ENCODE measurements around the gene CDRT4.

CDRT4 gene

GRCh38 chr17:15411384-15412198 lies 55.8 kb downstream of the CDRT4 start:
- TF ChIP-seq GATA3 (IDR thresholded peaks at IDR 0.05; ENCODE audit: low read depth, low read length) (no peak), GATA2 (IDR thresholded peaks at IDR 0.05; ENCODE audit: low read depth, low read length) (no peak)

- TF ChIP-seq GATA2 (IDR thresholded peaks at IDR 0.05; ENCODE audit: low read depth, low read length) (no peak), GATA3 (IDR thresholded peaks at IDR 0.05; ENCODE audit: low read depth, low read length) (no peak)
Observed at GRCh38 chr17:15409721-15410250, 57.6 kb downstream of the CDRT4 start.

- TF ChIP-seq GATA3 (IDR thresholded peaks at IDR 0.05; ENCODE audit: low read depth, low read length) (no peak), GATA2 (IDR thresholded peaks at IDR 0.05; ENCODE audit: low read depth, low read length) (no peak)
Observed at GRCh38 chr17:15408803-15409202, 58.6 kb downstream of the CDRT4 start.

GRCh38 chr17:15406081-15406480 lies 61.3 kb downstream of the CDRT4 start:
- TF ChIP-seq GATA2 (IDR thresholded peaks at IDR 0.05; ENCODE audit: low read depth, low read length) (no peak), GATA3 (IDR thresholded peaks at IDR 0.05; ENCODE audit: low read depth, low read length) (no peak)

- TF ChIP-seq GATA3 (IDR thresholded peaks at IDR 0.05; ENCODE audit: low read depth, low read length) (no peak), GATA2 (IDR thresholded peaks at IDR 0.05; ENCODE audit: low read depth, low read length) (no peak)
Observed at GRCh38 chr17:15405058-15405415, 62.4 kb downstream of the CDRT4 start.

- TF ChIP-seq GATA3 (IDR thresholded peaks at IDR 0.05; ENCODE audit: low read depth, low read length), result no peak
- TF ChIP-seq GATA2 (IDR thresholded peaks at IDR 0.05; ENCODE audit: low read depth, low read length), result no peak
Observed at GRCh38 chr17:15404106-15405057, 63.0 kb downstream of the CDRT4 start.

GRCh38 chr17:15403276-15403939 lies 64.0 kb downstream of the CDRT4 start:
- TF ChIP-seq GATA2 (IDR thresholded peaks at IDR 0.05; ENCODE audit: low read depth, low read length) (no peak), GATA3 (IDR thresholded peaks at IDR 0.05; ENCODE audit: low read depth, low read length) (no peak)

- TF ChIP-seq GATA3 (IDR thresholded peaks at IDR 0.05; ENCODE audit: low read depth, low read length), result no peak
- TF ChIP-seq GATA2 (IDR thresholded peaks at IDR 0.05; ENCODE audit: low read depth, low read length), result no peak
Observed at GRCh38 chr17:15399443-15399842, 68.0 kb downstream of the CDRT4 start.

GRCh38 chr17:15398736-15399331 lies 68.6 kb downstream of the CDRT4 start:
- TF ChIP-seq GATA2 (IDR thresholded peaks at IDR 0.05; ENCODE audit: low read depth, low read length), result no peak
- TF ChIP-seq GATA3 (IDR thresholded peaks at IDR 0.05; ENCODE audit: low read depth, low read length), result no peak

GRCh38 chr17:15398291-15398690 lies 69.1 kb downstream of the CDRT4 start:
- TF ChIP-seq GATA3 (IDR thresholded peaks at IDR 0.05; ENCODE audit: low read depth, low read length) (no peak), GATA2 (IDR thresholded peaks at IDR 0.05; ENCODE audit: low read depth, low read length) (no peak)

- TF ChIP-seq GATA2 (IDR thresholded peaks at IDR 0.05; ENCODE audit: low read depth, low read length) (no peak), GATA3 (IDR thresholded peaks at IDR 0.05; ENCODE audit: low read depth, low read length) (no peak)
Observed at GRCh38 chr17:15397620-15398019, 69.8 kb downstream of the CDRT4 start.

- TF ChIP-seq GATA3 (IDR thresholded peaks at IDR 0.05; ENCODE audit: low read depth, low read length) (no peak), GATA2 (IDR thresholded peaks at IDR 0.05; ENCODE audit: low read depth, low read length) (no peak)
Observed at GRCh38 chr17:15395091-15395490, 72.3 kb downstream of the CDRT4 start.

- TF ChIP-seq GATA2 (IDR thresholded peaks at IDR 0.05; ENCODE audit: low read depth, low read length) (no peak), GATA3 (IDR thresholded peaks at IDR 0.05; ENCODE audit: low read depth, low read length) (no peak)
Observed at GRCh38 chr17:15393414-15393813, 74.0 kb downstream of the CDRT4 start.

Data from SH-SY5Y (cell line).